Testis (tissue), 3 donors: ENCODE measurements around the gene PERM1. TPM values are rescaled to one million over a fixed set of nuclear protein-coding genes. Genes with fewer than 3 reads are reported as not detected.

Experiments used
- DNase-seq: peaks from one replicate; pipeline ENCODE4 v3.0.0-alpha.2; 2019
- H3K27ac ChIP-seq, 2 donors: fragments of 200-600 bp; sonication (generic); one replicate each; pipeline ENCODE4 v1.5.1; 2019
- H3K27me3 ChIP-seq: fragments of 200-600 bp; sonication (generic); one replicate; pipeline ENCODE4 v1.5.1; 2019
- H3K36me3 ChIP-seq: fragments of 200-600 bp; sonication (generic); one replicate; pipeline ENCODE4 v1.5.1; 2017; ENCODE audit warnings: low read depth; ENCODE audit errors: missing control alignments
- H3K4me1 ChIP-seq: fragments of 200-600 bp; sonication (generic); one replicate; pipeline ENCODE4 v1.5.1; 2019
- H3K4me3 ChIP-seq, 2 donors: fragments of 200-600 bp; sonication (generic); one replicate each; pipeline ENCODE4 v1.5.1; 2017 to 2019
- H3K9me3 ChIP-seq: fragments of 200-600 bp; sonication (generic); one replicate; pipeline ENCODE4 v1.5.1; 2017
- CTCF ChIP-seq, 3 experiments: fragments of 450-650 bp in 2 of 3; fragments of 200-600 bp in 1 of 3; sonication (generic) in 1 of 3; IDR thresholded peaks; one replicate each; pipeline ENCODE4 v1.5.1; 2016 to 2019; ENCODE audit warnings: antibody characterized with exemption in 3 of 3, mild to moderate bottlenecking in 2 of 3, moderate library complexity in 1 of 3
- POLR2A ChIP-seq: fragments of 450-650 bp; IDR thresholded peaks from one replicate; pipeline ENCODE4 v1.6.1; 2017; ENCODE audit warnings: antibody characterized with exemption, mild to moderate bottlenecking, moderate library complexity
- WGBS, 2 donors: methylation state at CpG; one replicate each; pipeline ENCODE4 v1.1.5; 2018; 5-methylcytosine and 5-hydroxymethylcytosine counted together
- intact Hi-C: fragments of 100-400 bp; cut with DNase I; formaldehyde crosslinking; loops from one replicate; pipeline ENCODE4 v1.15.1; 2023; ENCODE audit warnings: low total_unique reads
- polyA plus RNA-seq: library from polyadenylated mRNA; stranded (reverse); fragments of 350-450 nt; fragmentation: Illumina TruSeq; extraction: RNeasy Lipid Tissue Mini Kit (QIAGEN cat#74804); gene quantifications from one replicate; pipeline ENCODE4 v1.2.3, GENCODE V29; 2014; ENCODE audit warnings: low read depth, low replicate concordance; ENCODE audit not compliant: insufficient read depth
- total RNA-seq, 2 donors: library from RNA; depleted of rRNA; stranded (reverse); fragments of >200 nt; gene quantifications; one replicate each; pipeline ENCODE4 v1.2.3, GENCODE V29; 2016

PERM1 gene
- total and polyA plus RNA-seq, 3 donors from 2014 or later, result 0.65 to 4.9 (median 3.2) TPM

- Histone ChIP-seq H3K4me3 (no peak overlapping the region), H3K27ac (no peak overlapping the region), H3K4me1 (no peaks in the 10 kb centered on the region), H3K9me3 (no peaks in the 10 kb centered on the region), H3K27me3 (no peaks in the 10 kb centered on the region), H3K36me3 (no peaks in the 10 kb centered on the region)
- peak; percentile 61 for DNase-seq
- TF ChIP-seq POLR2A (no peak), CTCF (IDR thresholded peaks at IDR 0.05) (peak in 2 of 3 experiments; percentile 26 to 93)
- 32 to 41% methylated on average over 9 to 28 of the region's 29 CpGs for whole genome bisulfite sequencing, 2 donors
- intact Hi-C loops, result no loop called here
These were observed 2.0 kb upstream of the PERM1 start for GRCh38 chr1:983798-984475.

GRCh38 chr1:982765-983436, 1.0 kb upstream of the PERM1 start:
- intact Hi-C loops, result no loop called here
- H3K4me1 ChIP-seq, result no peaks in the 10 kb centered on the region
- H3K36me3 ChIP-seq, result no peaks in the 10 kb centered on the region
- no peak overlapping the region for H3K27ac ChIP-seq
- TF ChIP-seq POLR2A, result no peak
- no peak for TF ChIP-seq CTCF (IDR thresholded peaks at IDR 0.05)
- H3K9me3 ChIP-seq, result no peaks in the 10 kb centered on the region
- 80 to 83% methylated on average over 32 to 43 of the region's 43 CpGs for WGBS, 2 donors
- DNase-seq, result no peak
- no peak overlapping the region for H3K4me3 ChIP-seq
- H3K27me3 ChIP-seq, result no peaks in the 10 kb centered on the region

GRCh38 chr1:981491-981954, 370 bp downstream of the PERM1 start:
- no peaks in the 10 kb centered on the region for H3K36me3 ChIP-seq
- intact Hi-C loops, result no loop called here
- TF ChIP-seq POLR2A (no peak), CTCF (IDR thresholded peaks at IDR 0.05) (no peak)
- H3K4me3 ChIP-seq, result no peak overlapping the region
- no peak overlapping the region for H3K27ac ChIP-seq
- H3K4me1 ChIP-seq, result no peaks in the 10 kb centered on the region
- WGBS, 2 donors, result 78 to 93% methylated on average over 5 to 21 of the region's 21 CpGs
- H3K9me3 ChIP-seq, result no peaks in the 10 kb centered on the region
- DNase-seq, result no peak
- no peaks in the 10 kb centered on the region for H3K27me3 ChIP-seq

GRCh38 chr1:980602-981395, 1.1 kb downstream of the PERM1 start:
- TF ChIP-seq CTCF (IDR thresholded peaks at IDR 0.05) (no peak), POLR2A (no peak)
- DNase-seq, result no peak
- Histone ChIP-seq H3K4me3 (no peak overlapping the region), H3K9me3 (no peaks in the 10 kb centered on the region), H3K27me3 (no peaks in the 10 kb centered on the region), H3K4me1 (peaks cover 5% of the 10 kb centered on the region), H3K36me3 (no peaks in the 10 kb centered on the region), H3K27ac (no peak overlapping the region)
- intact Hi-C loops, result no loop called here
- 80 to 83% methylated on average over 21 to 35 of the region's 35 CpGs for WGBS, 2 donors
